ENCODE measurements around the gene ZCCHC9. TPM values are rescaled to one million over a fixed set of nuclear protein-coding genes. Genes with fewer than 3 reads are reported as not detected.

Gene ZCCHC9
- polyA plus RNA-seq, 1 donor from 2014 or later: 31.8 TPM

DNA sequence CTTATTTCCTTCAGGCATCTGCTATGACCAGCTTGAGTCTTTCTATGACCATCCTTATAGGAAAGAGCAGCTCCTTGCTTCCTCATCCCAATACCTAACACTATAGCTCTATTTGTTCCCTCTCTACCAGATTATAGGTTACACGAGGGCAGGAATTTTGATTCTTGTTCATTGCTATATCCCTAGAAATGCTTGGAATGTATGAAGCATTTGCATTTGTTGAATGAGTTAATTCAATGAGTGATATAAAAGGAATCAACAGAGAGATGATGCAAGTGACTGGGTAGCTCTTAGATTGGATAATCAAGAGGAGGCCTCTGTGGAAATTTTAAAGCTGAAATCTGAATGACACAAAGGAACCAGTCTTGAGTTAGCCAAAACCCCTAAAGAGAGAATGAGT is 13.9 kb downstream of the ZCCHC9 start:
- no peaks in the 10 kb centered on the region for H3K79me2 ChIP-seq (replicated peaks; ENCODE audit: insufficient read depth, low read length)
- no peaks in the 10 kb centered on the region for H3K27me3 ChIP-seq (ENCODE audit: insufficient read depth, low read depth, low read length)
- H3K36me3 ChIP-seq (ENCODE audit: insufficient read depth, low read length): no peaks in the 10 kb centered on the region
- no peak overlapping the region for H3K27ac ChIP-seq (ENCODE audit: low read length)
- H4K20me1 ChIP-seq (ENCODE audit: insufficient read depth): no peaks in the 10 kb centered on the region
- H3K9ac ChIP-seq (ENCODE audit: low read length): no peak overlapping the region
- H3F3A ChIP-seq (ENCODE audit: insufficient read depth, low read length, poor library complexity, severe bottlenecking): no peaks in the 10 kb centered on the region
- H3K9me2 ChIP-seq (ENCODE audit: insufficient read depth, low read length): no peaks in the 10 kb centered on the region
- no peak overlapping the region for H2AFZ ChIP-seq (ENCODE audit: low read depth, low read length)
- no peak overlapping the region for H3K4me3 ChIP-seq (ENCODE audit: low read length)
- no peak overlapping the region for H3K4me2 ChIP-seq (ENCODE audit: low read length)
- no peaks in the 10 kb centered on the region for H3K9me3 ChIP-seq (ENCODE audit: low read length)
- TF ChIP-seq TAF1 (IDR thresholded peaks at IDR 0.05; ENCODE audit: low read depth): no peak
- TF ChIP-seq POLR2AphosphoS5 (IDR thresholded peaks at IDR 0.05): no peak
- no peak for TF ChIP-seq EP300 (conservative IDR thresholded peaks at IDR 0.05; ENCODE audit: poor library complexity, severe bottlenecking)

DNA sequence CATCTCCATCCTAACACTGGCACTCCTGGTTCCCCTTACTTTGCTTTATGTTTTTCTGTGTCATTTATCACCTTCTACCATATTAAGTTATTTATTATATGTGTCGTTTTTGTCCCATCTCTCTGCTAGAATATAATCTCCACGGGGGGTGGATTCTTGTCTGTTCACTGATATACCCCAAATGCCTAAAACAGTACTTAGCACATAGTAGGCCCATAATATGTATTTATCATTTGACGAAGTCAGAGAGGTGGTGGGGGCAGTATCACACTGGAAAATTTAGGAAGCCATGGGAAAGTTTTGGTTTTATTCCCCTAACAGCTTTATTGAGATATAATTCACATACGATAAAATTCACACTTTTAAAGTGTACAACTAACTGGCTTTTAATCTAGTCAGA is 14.4 kb downstream of the ZCCHC9 start:
- Histone ChIP-seq H3K4me2 (ENCODE audit: low read length) (no peak overlapping the region), H3K27ac (ENCODE audit: low read length) (no peak overlapping the region), H3K36me3 (ENCODE audit: insufficient read depth, low read length) (no peaks in the 10 kb centered on the region)

More for the DNA sequence above, 14.4 kb downstream of the ZCCHC9 start:
- no peak overlapping the region for H3K4me3 ChIP-seq (ENCODE audit: low read length)
- H3K9me2 ChIP-seq (ENCODE audit: insufficient read depth, low read length): no peaks in the 10 kb centered on the region
- no peak overlapping the region for H3K9ac ChIP-seq (ENCODE audit: low read length)
- H3F3A ChIP-seq (ENCODE audit: insufficient read depth, low read length, poor library complexity, severe bottlenecking): no peaks in the 10 kb centered on the region
- no peak overlapping the region for H2AFZ ChIP-seq (ENCODE audit: low read depth, low read length)
- TF ChIP-seq POLR2AphosphoS5 (IDR thresholded peaks at IDR 0.05) (no peak), EZH2 (IDR thresholded peaks at IDR 0.05; ENCODE audit: borderline replicate concordance, insufficient read depth, low read length, poor library complexity, severe bottlenecking) (no peak), SMC3 (conservative IDR thresholded peaks at IDR 0.05; ENCODE audit: poor library complexity) (no peak), RAD21 (conservative IDR thresholded peaks at IDR 0.05) (no peak), EP300 (conservative IDR thresholded peaks at IDR 0.05; ENCODE audit: poor library complexity, severe bottlenecking) (no peak), TAF1 (IDR thresholded peaks at IDR 0.05; ENCODE audit: low read depth) (no peak), MXI1 (conservative IDR thresholded peaks at IDR 0.05; ENCODE audit: poor library complexity, severe bottlenecking) (no peak)
- TF ChIP-seq, protein P1, sequence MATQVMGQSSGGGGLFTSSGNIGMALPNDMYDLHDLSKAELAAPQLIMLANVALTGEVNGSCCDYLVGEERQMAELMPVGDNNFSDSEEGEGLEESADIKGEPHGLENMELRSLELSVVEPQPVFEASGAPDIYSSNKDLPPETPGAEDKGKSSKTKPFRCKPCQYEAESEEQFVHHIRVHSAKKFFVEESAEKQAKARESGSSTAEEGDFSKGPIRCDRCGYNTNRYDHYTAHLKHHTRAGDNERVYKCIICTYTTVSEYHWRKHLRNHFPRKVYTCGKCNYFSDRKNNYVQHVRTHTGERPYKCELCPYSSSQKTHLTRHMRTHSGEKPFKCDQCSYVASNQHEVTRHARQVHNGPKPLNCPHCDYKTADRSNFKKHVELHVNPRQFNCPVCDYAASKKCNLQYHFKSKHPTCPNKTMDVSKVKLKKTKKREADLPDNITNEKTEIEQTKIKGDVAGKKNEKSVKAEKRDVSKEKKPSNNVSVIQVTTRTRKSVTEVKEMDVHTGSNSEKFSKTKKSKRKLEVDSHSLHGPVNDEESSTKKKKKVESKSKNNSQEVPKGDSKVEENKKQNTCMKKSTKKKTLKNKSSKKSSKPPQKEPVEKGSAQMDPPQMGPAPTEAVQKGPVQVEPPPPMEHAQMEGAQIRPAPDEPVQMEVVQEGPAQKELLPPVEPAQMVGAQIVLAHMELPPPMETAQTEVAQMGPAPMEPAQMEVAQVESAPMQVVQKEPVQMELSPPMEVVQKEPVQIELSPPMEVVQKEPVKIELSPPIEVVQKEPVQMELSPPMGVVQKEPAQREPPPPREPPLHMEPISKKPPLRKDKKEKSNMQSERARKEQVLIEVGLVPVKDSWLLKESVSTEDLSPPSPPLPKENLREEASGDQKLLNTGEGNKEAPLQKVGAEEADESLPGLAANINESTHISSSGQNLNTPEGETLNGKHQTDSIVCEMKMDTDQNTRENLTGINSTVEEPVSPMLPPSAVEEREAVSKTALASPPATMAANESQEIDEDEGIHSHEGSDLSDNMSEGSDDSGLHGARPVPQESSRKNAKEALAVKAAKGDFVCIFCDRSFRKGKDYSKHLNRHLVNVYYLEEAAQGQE (IDR thresholded peaks at IDR 0.05; ENCODE audit: borderline replicate concordance): no peak
- TF ChIP-seq, protein P2, sequence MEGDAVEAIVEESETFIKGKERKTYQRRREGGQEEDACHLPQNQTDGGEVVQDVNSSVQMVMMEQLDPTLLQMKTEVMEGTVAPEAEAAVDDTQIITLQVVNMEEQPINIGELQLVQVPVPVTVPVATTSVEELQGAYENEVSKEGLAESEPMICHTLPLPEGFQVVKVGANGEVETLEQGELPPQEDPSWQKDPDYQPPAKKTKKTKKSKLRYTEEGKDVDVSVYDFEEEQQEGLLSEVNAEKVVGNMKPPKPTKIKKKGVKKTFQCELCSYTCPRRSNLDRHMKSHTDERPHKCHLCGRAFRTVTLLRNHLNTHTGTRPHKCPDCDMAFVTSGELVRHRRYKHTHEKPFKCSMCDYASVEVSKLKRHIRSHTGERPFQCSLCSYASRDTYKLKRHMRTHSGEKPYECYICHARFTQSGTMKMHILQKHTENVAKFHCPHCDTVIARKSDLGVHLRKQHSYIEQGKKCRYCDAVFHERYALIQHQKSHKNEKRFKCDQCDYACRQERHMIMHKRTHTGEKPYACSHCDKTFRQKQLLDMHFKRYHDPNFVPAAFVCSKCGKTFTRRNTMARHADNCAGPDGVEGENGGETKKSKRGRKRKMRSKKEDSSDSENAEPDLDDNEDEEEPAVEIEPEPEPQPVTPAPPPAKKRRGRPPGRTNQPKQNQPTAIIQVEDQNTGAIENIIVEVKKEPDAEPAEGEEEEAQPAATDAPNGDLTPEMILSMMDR (IDR thresholded peaks at IDR 0.05; ENCODE audit: poor library complexity, severe bottlenecking): no peak
- no peaks in the 10 kb centered on the region for H4K20me1 ChIP-seq (ENCODE audit: insufficient read depth)
- no peaks in the 10 kb centered on the region for H3K79me2 ChIP-seq (replicated peaks; ENCODE audit: insufficient read depth, low read length)
- no peaks in the 10 kb centered on the region for H3K27me3 ChIP-seq (ENCODE audit: insufficient read depth, low read depth, low read length)
- H3K9me3 ChIP-seq (ENCODE audit: low read length): no peaks in the 10 kb centered on the region

Data from neural cell (in vitro differentiated cells).